HG03159 (cell line): ENCODE results near the gene WFDC5.

Source experiments
- ATAC-seq: cut with Tn5 transposase; IDR thresholded peaks from one replicate; pipeline ENCODE4 v1.9.1; 2021; ENCODE audit warnings: mild to moderate bottlenecking, moderate library complexity; ENCODE audit not compliant: unreplicated experiment

The WFDC5 gene

DNA sequence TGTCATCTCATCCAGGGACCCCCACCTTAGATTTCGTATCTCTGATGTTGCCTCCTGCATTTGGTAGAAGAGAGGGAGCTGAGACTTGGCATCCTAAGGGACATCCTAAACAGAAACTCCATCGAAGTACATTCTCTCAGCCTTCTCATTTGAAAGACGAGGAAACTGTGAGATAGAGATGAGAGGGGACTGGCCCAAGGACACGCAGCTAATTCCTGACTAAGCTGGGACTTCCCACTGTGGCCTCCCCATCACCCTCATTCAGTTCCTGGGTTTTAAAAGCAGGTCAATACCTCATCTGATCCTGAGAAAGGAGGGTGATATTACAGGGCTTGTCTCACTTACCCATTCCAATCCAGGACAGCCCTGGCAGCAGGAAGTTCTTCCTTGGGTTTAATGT is 855 bp upstream of the WFDC5 start:
- no peak for ATAC-seq

DNA sequence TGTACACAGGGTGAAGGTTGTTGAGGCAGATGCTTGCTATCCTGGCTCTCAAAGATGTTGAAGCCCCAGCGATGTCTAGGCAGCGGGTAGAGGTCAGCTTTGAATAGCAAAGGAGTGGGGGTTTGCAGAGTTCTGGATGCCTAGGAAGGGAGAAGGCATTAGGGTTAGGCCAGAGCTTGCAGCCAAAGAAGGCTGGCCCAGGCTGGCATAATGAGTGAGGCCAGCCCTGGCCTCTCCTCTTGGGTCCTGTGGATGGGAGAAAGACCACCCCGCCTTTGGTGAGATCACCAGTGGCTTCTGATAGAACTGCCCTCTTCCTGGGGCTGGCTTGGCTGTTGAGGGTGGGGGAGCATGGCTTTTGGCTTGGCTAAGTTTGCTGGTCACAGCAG is 406 bp upstream of the WFDC5 start:
- ATAC-seq, result no peak

DNA sequence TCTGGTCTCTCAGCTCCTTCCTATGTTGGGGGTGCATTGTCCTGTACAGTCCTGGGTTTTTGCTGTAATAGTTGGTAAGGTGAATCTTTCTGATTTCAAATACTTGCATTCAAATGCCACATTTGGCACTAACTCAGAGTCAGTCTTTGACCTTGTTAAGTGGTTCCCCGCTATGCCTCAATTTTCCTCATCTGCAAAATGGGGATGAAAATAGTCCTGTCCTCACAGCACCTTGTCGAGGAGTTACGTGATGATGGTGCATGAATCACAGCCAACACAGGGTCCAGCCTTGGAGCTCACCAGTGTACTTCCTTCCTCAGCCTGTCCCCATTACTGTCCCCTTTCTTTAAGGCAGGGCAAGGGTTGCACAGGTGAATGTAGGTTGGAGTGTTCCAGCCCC is 1.1 kb downstream of the WFDC5 start:
- ATAC-seq, result no peak

DNA sequence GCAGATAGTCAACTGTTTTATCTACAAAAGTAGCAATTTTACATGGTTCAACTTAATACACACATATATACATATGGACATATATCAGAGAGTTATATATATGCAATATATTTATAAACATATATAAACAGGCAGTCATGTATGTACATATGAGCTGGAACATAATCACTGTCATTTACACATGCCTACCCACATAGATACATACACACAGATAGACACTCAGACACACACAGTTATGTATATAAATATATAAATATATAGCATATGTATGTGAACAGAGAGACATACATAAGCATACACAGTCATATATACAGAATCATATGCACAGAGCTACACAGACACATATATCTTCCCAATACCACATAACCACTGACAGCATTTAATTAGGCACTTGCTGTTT is 2.2 kb downstream of the WFDC5 start:
- ATAC-seq, result no peak

DNA sequence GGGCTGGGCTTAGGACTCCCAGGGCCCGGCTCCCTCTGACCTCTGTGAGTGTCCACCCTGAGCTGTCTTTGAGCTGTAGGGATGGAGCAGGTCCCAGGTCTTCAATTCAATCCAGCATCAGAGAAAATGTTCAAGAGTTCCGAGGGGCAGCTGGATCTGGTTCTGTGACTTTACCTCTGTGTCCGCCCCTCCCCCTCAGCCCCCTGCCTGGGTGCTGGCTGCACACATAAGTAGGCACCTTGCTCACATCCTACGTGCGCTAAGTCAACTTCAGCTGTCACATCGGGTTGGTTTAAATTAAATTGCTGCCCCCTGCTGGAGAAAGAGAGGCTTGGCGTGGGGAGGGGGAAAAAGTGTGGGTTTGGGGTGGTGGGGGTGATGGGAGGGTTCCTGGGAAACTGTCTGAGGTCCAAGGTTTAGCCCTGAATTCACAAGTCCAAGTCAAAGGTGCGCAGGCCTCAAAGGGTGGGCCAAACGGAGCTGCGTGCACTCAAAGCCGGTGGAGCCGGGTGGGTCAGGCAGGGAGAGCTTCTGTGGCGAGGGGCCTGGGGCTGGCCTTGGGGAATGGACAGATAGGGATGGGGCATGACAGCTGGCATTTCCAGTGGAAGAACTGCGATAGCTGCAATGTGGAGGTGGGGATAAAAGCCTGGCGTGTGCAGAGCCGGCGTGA is 3.0 kb downstream of the WFDC5 start:
- ATAC-seq, result no peak

DNA sequence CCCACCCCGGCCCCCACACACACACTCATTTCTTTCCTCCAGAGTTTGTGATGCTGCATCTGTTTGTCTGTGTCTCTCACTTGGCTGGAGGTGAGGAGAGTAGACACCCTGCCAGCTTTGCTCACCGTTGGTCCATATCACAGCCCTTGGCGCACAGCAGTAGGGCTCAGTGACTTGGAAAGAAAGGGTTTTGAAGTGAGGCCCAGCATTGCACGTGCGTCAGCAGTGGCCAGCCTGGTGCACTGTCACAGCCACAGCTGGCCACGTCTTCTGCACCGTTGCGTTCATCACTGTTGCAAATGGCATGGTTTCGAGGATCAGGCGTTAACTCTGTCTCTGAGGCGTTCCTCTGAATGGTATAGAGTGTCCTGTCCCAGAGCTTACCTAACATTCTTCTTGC is 3.7 kb downstream of the WFDC5 start:
- ATAC-seq, result no peak

DNA sequence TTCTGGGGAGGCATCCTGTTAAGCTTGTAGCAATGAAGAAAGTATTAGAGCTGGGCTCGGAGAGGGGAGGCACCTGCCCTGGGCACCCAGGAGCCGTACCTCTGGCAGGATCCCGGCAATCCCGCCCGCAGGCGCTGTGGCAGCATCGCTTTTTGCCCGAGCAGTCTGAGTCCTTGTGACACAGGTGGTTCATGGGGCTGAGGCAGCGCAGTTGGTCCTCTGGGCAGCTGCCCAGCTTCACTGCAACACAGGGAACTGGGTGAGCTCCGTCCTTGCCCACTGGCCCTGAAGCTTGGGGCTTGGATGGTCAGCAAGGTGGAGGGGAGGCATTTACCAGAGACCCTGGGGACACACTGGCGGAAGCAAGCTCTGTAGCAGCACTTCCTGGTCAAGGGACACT is 4.7 kb downstream of the WFDC5 start:
- ATAC-seq, result no peak

DNA sequence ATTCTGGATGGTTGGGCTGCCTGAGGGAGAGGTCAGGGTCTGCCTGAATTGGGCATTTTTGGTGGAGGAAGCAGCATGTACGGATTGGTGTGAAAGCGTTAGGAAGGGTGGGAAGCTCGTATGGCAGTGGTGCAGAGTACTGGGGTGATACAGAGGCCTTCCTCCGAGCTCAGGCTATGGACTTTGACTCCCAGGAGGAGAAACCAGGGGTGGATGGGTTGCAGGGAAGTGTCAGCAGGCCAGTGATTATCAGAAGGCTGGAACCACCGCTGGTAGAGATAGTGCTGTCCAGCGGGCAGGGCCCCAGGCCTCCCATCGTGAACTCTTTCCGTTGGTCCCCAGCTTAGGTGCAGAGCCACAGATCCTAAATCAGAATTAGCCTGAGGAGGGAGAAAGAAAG is 5.3 kb downstream of the WFDC5 start:
- ATAC-seq, result no peak

DNA sequence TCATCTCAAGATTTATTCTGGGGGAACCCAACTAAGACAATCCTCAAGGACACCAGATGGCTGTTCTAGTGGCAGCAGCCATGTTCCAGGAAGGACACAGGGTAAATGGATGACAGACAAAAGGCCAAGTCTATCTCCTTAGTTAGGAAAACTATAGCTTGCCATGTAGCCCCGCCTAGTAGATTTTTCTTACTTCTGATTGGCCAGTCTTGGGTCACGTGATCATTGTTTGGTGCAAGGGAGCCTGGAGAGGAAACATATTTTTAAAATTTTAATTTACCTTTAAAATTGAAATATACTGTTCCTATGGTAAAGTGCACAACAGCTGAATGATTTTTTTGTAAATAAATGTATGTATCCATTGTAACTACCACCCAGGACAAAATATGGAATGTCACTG is 9.7 kb downstream of the WFDC5 start:
- no peak for ATAC-seq

DNA sequence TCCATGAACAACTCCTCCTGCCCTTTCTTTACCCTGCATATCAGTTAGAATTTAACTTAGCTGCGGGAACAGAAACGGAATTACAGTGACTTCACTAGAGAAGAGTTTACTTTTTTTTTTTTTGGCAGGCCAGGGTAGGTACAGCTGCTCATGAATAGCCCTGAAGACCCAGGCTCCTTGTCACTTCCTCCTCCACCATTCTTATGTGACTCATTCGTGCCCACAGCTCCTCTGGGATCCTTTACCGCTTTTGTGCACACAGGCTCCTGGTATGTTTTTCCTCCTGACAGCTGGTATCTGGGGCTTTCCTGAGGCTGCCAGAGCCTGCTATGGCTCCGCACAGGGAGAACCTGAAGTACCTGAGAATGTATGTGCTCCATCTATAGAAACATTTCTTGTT is 10.2 kb downstream of the WFDC5 start:
- ATAC-seq, result no peak

DNA sequence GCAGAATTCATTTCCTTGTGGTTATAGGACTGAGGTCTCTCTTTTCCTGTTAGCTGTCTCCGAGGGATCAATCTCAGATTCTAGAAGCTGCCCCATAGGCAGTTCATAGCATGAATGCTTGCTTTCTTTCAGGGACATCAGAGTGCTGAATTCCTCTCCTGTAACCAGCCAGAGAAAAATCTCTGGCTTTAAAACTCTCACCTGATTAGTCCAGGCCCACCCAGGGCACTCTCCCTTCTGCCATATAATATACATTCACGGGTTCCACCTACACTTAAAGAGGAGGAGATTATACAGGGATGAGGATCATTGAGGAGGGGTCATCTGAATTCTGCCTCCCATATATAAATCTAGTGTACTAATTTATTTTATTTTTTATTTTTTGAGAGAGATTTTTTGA is 11.9 kb downstream of the WFDC5 start:
- ATAC-seq, result no peak

DNA sequence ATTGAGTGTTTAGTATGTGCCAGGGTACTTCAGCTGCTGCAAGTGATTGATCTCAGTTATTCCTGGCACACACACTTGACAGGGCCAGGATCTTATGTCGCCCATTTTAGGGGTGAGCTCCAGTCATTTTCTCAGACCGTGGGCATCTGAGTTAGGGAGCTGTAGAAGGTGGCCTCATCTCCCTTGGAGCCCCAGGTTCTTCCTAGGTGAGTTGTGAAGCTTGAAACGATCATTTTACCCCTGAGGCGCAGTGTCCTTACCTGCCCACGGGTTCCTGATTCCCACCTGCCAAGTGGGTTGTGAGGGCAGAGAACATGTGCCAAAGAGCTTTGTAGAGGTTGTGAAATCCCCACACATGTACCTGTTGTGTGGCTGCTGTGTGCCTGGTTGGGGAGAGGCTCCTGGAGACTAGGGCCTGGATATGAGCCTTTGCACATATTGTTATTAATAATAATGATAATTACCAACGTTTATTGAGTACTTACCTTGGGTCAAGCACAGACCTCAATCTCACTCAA is 13.6 kb downstream of the WFDC5 start:
- ATAC-seq, result no peak

DNA sequence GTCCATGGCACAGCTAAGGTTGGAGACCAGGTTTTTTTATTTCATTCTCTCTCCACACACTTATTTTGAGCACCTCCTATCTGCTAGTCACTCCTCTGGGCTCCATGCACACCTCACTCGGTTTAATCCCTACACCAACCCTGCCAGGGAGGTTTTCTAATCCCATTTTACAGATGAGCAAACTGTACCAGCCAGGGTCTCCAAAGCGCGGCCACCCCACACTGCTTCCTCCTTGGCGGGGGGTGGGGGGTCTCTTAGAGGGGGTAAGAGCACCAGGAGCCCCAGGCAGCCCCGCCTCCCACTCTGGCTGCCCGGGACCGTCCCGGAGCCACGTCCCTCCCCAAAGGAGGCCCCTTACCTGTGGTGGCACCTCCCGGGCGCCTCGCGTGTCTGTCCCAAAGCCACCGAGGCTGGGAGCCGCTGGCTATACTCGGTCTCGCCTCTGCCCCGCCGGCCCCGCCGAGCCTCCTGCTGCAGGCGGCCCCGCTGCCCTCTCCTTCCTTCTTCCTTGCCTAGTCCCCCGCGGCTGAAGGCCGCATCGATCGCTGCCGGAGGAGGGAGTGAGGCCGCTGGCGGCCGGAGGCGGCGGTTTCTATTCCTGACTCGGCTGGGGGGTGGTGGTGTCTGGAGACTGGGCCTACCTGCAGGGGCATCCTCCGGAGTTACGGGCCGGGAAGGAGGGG is 14.3 kb downstream of the WFDC5 start, which contains the start of gene KCNS1:
Gene KCNS1 (minus strand): TSS at position 565 of the 683 bp plus-strand sequence. CDS start 1,891 bp downstream, outside the sequence.
- no peak for ATAC-seq

DNA sequence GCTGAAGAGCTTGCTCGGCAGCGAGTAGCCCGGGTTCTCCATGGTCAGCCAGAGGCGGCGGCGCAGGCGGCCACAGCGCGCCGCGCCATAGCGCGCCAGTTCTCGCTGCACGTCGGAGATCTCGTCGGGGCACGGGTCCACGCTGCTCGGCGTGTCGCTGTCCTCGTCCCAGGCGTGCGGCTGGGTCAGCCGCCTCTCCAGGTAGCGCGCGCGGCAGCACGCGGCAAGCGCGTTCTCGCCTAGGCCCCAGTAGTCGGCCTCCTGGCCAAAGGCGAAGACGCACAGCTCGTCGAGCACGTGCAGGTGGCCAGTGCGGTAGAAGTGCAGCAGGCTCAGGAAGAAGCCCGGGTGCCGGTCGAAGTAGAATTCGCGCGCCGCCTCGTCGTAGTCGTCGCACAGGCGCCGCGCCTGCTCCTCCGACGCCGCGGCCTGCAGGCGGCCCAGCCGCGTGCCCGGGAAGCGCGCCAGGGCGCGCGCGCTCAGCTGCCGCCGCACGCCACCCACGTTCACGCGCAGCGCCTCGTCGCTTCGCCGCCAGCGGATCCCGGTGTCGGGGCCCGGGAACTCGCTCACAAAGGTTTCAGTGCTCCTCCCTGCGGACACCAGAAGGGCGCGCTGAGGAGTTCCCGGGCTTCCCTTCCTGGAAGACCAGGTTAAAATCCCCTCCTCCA is 16.7 kb downstream of the WFDC5 start:
- ATAC-seq, result no peak

DNA sequence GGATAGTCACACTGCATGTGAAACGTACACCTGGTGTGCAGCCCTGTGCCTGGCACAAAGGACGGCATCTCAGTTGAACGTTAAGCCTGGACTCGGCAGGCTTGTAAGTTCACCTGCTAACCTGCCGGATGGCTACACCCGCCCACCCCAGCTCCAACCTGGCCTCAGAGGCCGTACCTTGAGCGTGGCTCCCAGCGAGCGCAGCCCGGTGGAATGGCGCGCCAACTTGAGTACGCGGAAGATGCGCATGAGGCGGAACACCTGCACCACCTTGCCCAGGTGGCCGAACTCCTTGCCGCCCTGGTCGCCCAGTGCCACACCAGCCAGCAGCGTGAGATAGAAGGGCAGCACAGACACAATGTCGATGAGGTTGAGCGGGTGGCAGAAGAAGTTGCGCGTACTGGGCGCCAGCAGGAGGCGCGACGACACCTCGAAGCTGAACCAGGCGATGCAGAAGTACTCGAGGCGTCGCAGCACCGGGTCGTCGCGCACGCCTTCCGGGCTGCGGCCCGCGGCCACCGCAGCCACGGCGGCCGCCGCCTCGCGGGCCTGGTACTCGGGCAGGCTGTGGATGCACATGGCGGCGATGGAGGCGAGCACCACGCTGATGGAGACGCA is 17.4 kb downstream of the WFDC5 start:
- no peak for ATAC-seq

DNA sequence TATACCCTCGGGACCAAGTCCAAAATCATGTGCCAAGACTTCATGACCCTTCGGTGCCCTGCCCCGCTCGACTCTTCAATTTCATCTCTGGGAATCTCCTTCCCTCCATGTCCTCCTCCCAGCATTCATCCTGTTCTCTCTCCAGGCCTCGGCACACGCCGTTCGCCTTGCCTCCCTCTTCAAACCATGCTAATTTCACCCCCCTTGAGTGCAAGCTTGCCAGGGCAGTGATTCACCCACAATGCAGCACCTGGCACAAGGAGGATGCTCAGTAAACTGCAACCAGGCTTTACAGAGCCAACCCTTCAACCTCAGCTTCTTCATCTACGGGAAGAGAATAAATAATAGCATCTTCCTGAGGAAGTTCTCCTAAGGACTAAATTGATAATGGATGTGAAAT is 18.2 kb downstream of the WFDC5 start:
- no peak for ATAC-seq

DNA sequence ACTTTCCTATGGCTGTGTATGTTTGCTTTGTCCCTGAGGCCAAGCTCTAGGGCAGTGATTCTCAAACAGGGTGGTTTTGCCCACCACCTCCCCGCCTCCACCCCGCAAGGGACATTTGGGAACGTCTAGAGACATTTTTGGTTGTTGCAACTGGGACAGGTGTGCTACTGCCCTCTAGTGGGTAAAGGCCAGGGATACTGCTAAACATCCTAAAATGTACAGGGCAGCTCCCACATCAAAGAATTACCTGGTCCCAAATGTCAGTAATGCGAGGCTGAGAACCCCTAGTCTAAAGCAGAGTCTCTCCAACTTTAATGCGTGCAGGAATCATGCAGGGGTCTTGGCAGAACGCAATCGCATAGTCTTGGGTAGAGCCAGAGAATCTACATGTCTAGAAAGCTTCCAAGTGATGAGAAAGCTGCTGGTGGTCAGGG is 19.2 kb downstream of the WFDC5 start:
- ATAC-seq, result no peak

DNA sequence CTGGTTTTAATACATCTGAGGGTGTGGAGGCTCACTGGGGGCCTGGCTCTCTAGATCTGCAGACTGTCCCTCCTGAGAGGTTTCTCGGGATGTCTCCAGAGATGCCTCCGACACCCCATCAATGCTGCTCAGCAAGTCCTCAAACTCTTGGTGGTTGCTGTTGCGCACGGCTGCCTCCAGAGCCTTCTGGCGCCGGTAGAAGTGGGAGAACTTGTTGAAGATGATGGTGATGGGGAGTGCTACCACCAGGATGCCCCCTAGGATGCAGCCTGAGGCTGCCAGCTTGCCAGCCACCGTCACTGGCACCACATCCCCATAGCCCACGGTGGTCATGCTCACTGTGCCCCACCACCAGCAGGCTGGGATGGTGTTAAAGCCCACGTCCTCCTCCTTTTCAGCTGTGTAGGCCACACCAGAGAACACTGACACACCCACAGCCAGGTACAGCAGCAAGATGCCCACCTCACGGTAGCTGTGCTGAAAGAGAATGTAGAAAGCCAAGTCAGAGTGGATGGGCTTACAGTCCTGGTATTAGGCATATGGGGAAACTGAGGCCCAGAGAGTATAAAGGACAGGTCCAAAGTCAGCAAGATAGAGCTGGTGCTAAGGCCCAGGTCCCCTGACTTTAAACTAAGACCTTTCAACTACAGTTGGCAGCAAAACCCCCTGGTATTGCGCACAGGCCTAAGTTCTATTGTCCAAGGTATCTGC is 20.0 kb downstream of the WFDC5 start:
- ATAC-seq, result no peak

DNA sequence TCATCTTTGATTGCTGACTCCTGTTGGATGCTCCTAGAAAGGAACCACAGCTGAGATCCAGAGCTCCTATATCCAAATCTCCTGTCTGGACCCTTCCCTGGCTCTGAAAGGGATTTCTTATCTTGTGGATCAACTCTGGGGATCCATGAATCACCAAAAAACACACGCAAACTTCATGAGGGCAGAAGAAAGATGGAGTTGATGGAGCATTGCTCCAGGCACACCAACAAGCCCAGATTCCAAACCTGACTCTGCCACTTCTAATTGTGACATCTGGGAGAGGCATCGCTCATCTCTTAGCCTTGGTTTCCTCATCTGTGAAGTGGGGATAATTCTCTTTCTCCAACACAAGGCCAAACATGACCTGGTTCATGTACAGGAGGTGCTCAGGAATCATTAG is 20.8 kb downstream of the WFDC5 start:
- no peak for ATAC-seq

DNA sequence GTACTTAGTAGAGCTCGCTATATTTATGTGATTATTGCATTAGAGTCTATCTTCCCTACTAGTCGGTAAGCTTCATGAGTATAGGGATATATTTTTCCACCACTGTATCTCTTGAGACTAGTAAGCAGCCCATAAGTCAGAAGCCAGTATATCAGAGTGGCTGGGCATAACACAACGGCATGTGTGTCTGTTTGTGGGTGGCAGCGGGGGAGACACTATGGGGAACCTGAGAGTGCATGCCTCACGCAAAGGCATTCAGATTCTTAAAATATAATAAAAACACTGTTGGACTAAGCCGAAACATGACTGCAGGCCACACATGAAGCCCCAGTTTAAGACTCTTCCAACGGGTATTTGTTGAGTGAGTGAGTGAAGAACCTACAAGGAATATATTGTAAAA is 22.1 kb downstream of the WFDC5 start:
- no peak for ATAC-seq

DNA sequence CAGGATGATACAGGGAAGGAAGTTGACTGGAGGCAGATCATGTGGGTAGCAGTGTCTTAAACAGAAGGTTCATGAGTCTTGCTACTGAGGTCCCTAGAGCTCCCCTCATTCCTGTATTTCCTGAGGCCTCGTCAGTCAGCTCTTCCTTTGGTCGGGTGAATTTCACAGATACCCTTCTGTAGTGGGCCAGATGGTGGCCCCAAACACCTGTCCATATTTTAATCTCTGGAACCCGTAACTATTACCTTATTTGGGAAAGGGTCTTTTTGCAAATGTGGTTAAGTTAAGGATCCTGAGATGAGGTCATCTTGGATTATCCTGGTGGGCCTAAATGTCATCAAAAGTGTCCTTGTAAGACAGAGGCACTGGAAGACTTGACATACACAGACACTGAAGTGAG is 23.6 kb downstream of the WFDC5 start:
- no peak for ATAC-seq
